GM06990 (cell line): Measurements from ENCODE around the gene ZNF653.

ENCODE experiments used
- DNase-seq: peaks from one replicate; pipeline ENCODE4 v3.0.0-alpha.2; 2011; ENCODE audit not compliant: insufficient read length; ENCODE audit errors: extremely low read depth
- H3K27me3 ChIP-seq: replicated peaks from 2 replicates; pipeline ENCODE4 v1.6.0; 2011; ENCODE audit warnings: low read length; ENCODE audit not compliant: control insufficient read depth, insufficient read depth
- H3K36me3 ChIP-seq: 2 replicates; pipeline ENCODE4 v1.5.1; 2011; ENCODE audit warnings: low read length; ENCODE audit not compliant: control insufficient read depth, insufficient read depth
- H3K4me3 ChIP-seq: replicated peaks from 2 replicates; pipeline ENCODE4 v1.5.1; 2011; ENCODE audit warnings: low read depth, mild to moderate bottlenecking, control low read depth, low read length
- TF ChIP-seq, protein P1 (sequence below): IDR thresholded peaks from 2 replicates; pipeline ENCODE4 v1.5.1; 2011; ENCODE audit warnings: low read length, control low read depth, mild to moderate bottlenecking, inconsistent platforms; ENCODE audit not compliant: insufficient read depth, poor library complexity, severe bottlenecking

ZNF653 gene

GRCh38 chr19:11530432-11530831, 24.8 kb upstream of the ZNF653 start:
- Histone ChIP-seq H3K4me3 (no peak overlapping the region), H3K27me3 (no peaks in the 10 kb centered on the region), H3K36me3 (no peaks in the 10 kb centered on the region)
- TF ChIP-seq, protein P1, sequence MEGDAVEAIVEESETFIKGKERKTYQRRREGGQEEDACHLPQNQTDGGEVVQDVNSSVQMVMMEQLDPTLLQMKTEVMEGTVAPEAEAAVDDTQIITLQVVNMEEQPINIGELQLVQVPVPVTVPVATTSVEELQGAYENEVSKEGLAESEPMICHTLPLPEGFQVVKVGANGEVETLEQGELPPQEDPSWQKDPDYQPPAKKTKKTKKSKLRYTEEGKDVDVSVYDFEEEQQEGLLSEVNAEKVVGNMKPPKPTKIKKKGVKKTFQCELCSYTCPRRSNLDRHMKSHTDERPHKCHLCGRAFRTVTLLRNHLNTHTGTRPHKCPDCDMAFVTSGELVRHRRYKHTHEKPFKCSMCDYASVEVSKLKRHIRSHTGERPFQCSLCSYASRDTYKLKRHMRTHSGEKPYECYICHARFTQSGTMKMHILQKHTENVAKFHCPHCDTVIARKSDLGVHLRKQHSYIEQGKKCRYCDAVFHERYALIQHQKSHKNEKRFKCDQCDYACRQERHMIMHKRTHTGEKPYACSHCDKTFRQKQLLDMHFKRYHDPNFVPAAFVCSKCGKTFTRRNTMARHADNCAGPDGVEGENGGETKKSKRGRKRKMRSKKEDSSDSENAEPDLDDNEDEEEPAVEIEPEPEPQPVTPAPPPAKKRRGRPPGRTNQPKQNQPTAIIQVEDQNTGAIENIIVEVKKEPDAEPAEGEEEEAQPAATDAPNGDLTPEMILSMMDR = peak; percentile 21
- DNase-seq = peak; percentile 64

- Histone ChIP-seq H3K4me3 (peak within 1 kb of the TSS; percentile 80), H3K36me3 (no peaks in the 10 kb centered on the region), H3K27me3 (no peaks in the 10 kb centered on the region)
- DNase-seq = peak; percentile 95
- TF ChIP-seq, protein P1 = no peak
Observed at GRCh38 chr19:11528551-11529341, 23.1 kb upstream of the ZNF653 start, which contains the start of gene ECSIT. TSS of gene ECSIT (minus strand) at chr19:11529134. CDS start at chr19:11519170, 9,964 bp downstream.

DNA sequence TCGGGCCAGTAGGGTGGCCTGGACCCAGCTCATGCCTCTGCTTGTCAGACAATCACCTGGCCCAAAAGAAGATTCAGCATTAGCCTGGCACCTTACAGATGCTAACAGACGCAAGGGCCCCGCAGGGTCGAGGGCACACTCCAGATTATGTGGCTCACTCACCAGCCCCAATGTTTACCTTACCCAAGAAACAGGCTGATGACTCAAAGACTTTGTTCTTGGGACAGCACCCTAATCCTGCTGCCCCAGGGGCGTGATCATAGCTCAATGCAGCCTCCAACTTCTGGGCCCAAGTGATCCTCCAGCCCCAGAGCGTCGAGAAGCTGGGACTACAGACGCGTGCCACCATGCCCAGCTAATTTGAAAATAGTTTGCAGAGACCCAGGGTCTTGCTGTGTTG, 13.5 kb upstream of the ZNF653 start:
- no peaks in the 10 kb centered on the region for H3K27me3 ChIP-seq
- TF ChIP-seq, protein P1 = no peak
- DNase-seq = no peak
- no peak overlapping the region for H3K4me3 ChIP-seq
- H3K36me3 ChIP-seq = peaks cover 2% of the 10 kb centered on the region; the same call in 1 of the 2 replicates

- TF ChIP-seq, protein P1 = no peak
- DNase-seq = no peak
- H3K27me3 ChIP-seq = no peaks in the 10 kb centered on the region
- no peak overlapping the region for H3K4me3 ChIP-seq
- peaks cover 8% of the 10 kb centered on the region for H3K36me3 ChIP-seq
Observed at GRCh38 chr19:11513946-11514345, 8.3 kb upstream of the ZNF653 start.

DNA sequence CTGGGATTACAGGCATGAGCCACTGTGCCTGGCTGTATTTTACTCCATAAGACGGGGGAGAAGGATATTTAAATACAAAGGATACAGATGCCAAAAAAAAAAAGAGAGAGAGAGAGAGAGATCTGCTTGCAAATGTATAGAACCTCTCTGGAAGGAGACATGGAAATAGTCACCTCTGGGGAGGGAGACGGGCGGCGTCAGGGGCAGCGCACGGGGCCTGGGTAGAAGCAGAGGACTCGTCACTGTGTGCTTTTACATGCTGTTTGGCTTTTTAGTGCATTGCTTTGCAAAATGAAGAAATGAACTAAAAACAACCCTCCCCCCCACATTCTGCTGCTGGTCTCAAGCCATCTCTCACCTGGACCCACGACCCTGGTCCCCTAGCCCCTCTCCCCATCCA, 4.8 kb upstream of the ZNF653 start:
- Histone ChIP-seq H3K4me3 (no peak overlapping the region), H3K36me3 (peaks cover 7% of the 10 kb centered on the region), H3K27me3 (no peaks in the 10 kb centered on the region)
- TF ChIP-seq, protein P1 = no peak
- no peak for DNase-seq
